SK-N-SH (cell line): ENCODE results near the gene PROX1. TPM values are rescaled to one million over a fixed set of nuclear protein-coding genes. Genes with fewer than 3 reads are reported as not detected.

Experiments
- CTCF ChIA-PET: fragments of 300-600, 350-600 bp; formaldehyde crosslinking; extraction: SDS; loops from one replicate; lab custom pipeline; 2021; lab: Yijun Ruan, JAX
- POLR2A ChIA-PET: fragments of 350-600 bp; sonication (Branson Sonifier 250); formaldehyde crosslinking; extraction: SDS; loops from one replicate; lab custom pipeline; 2020; ENCODE audit warnings: antibody characterized with exemption, inconsistent platforms; lab: Yijun Ruan, JAX
- DNase-seq: peaks from one replicate; pipeline ENCODE4 v3.0.0; 2012
- H2AFZ ChIP-seq: fragments of 200-600 bp; sonication (generic); 2 replicates; pipeline ENCODE4 v1.8.1; 2016; ENCODE audit warnings: antibody characterized with exemption, mild to moderate bottlenecking, low read depth
- H3F3A ChIP-seq: fragments of 200-600 bp; sonication (generic); replicated peaks from 2 replicates; pipeline ENCODE3; 2016; ENCODE audit warnings: antibody characterized with exemption, mild to moderate bottlenecking; ENCODE audit not compliant: insufficient read depth
- H3K27ac ChIP-seq, 2 experiments: fragments of 200-500 bp in 1 of 2; fragments of 200-600 bp in 1 of 2; sonication (Bioruptor generic) in 1 of 2; sonication (generic), shearing (Covaris generic) in 1 of 2; 2 replicates each; pipeline versions ENCODE4 v1.5.1 to v1.6.1; 2014 to 2016; ENCODE audit warnings: low read depth in 2 of 2, inconsistent platforms in 1 of 2, low read length in 1 of 2, mild to moderate bottlenecking in 1 of 2, mixed read lengths in 1 of 2
- H3K27me3 ChIP-seq: fragments of 200-600 bp; sonication (generic), shearing (Covaris generic); 2 replicates; pipeline ENCODE4 v1.6.1; 2016; ENCODE audit warnings: mixed run types; ENCODE audit not compliant: insufficient read depth
- H3K36me3 ChIP-seq, 2 experiments: fragments of 200-500 bp in 1 of 2; fragments of 200-600 bp in 1 of 2; sonication (Bioruptor generic) in 1 of 2; sonication (generic) in 1 of 2; replicated peaks in 1 of 2; 2 replicates each; pipeline versions ENCODE3 to v1.5.1; 2014 to 2016; ENCODE audit warnings: low read length in 1 of 2, mild to moderate bottlenecking in 1 of 2; ENCODE audit not compliant: insufficient read depth in 2 of 2, control insufficient read depth in 1 of 2
- H3K4me1 ChIP-seq, 2 experiments: fragments of 200-500 bp in 1 of 2; fragments of 200-600 bp in 1 of 2; sonication (Bioruptor generic) in 1 of 2; sonication (generic), shearing (Covaris generic) in 1 of 2; 2 replicates each; pipeline versions ENCODE4 v1.5.1 to v1.6.1; 2014 to 2016; ENCODE audit warnings: low read depth in 1 of 2, low read length in 1 of 2, mixed run types in 1 of 2; ENCODE audit not compliant: insufficient read depth in 2 of 2, control insufficient read depth in 1 of 2
- H3K4me2 ChIP-seq: fragments of 200-600 bp; sonication (generic), shearing (Covaris generic); 2 replicates; pipeline ENCODE4 v1.6.1; 2017; ENCODE audit warnings: mixed run types
- H3K4me3 ChIP-seq, 2 experiments: fragments of 200-500 bp in 1 of 2; fragments of 200-600 bp in 1 of 2; sonication (Bioruptor generic) in 1 of 2; sonication (generic), shearing (Covaris generic) in 1 of 2; 2 replicates each; pipeline versions ENCODE4 v1.5.1 to v1.8.1; 2014 to 2016; ENCODE audit warnings: low read depth in 2 of 2, inconsistent platforms in 1 of 2, low read length in 1 of 2, mild to moderate bottlenecking in 1 of 2, mixed read lengths in 1 of 2, moderate library complexity in 1 of 2
- H3K79me2 ChIP-seq: fragments of 200-600 bp; sonication (generic); 2 replicates; pipeline ENCODE4 v1.8.1; 2017; ENCODE audit warnings: mild to moderate bottlenecking; ENCODE audit not compliant: insufficient read depth
- H3K9ac ChIP-seq: fragments of 200-600 bp; sonication (generic); 2 replicates; pipeline ENCODE4 v1.6.1; 2017; ENCODE audit warnings: mixed run types
- H3K9me2 ChIP-seq: fragments of 200-600 bp; sonication (generic); 2 replicates; pipeline ENCODE4 v1.6.1; 2017; ENCODE audit warnings: mixed run types
- H3K9me3 ChIP-seq: fragments of 200-600 bp; sonication (generic); 2 replicates; pipeline ENCODE4 v1.6.1; 2017; ENCODE audit warnings: mixed run types, mild to moderate bottlenecking, moderate library complexity
- H4K20me1 ChIP-seq: fragments of 200-600 bp; sonication (generic); 2 replicates; pipeline ENCODE4 v1.6.1; 2017; ENCODE audit warnings: mild to moderate bottlenecking, mixed run types; ENCODE audit not compliant: insufficient read depth
- CHD2 ChIP-seq: fragments of 150-350 bp; IDR thresholded peaks from 2 replicates; pipeline ENCODE4 v1.6.1; 2018; ENCODE audit warnings: low read length; ENCODE audit not compliant: partially characterized antibody
- ELF1 ChIP-seq: IDR thresholded peaks from 2 replicates; pipeline ENCODE4 v1.4.0; 2012
- EP300 ChIP-seq, 2 experiments: IDR thresholded peaks; 2 replicates each; pipeline versions ENCODE4 v1.4.0 to v1.6.1; 2012; ENCODE audit warnings: borderline replicate concordance in 1 of 2, low read depth in 1 of 2, low read length in 1 of 2
- FOXJ3 ChIP-seq: sonication (generic); formaldehyde crosslinking; IDR thresholded peaks from 2 replicates; pipeline ENCODE4 v1.5.1; 2020; ENCODE audit warnings: mild to moderate bottlenecking, missing genetic modification reagents
- GATA2 ChIP-seq: sonication (generic); formaldehyde crosslinking; IDR thresholded peaks from 2 replicates; pipeline ENCODE4 v1.5.0; 2020; ENCODE audit warnings: mild to moderate bottlenecking, missing genetic modification reagents
- IRF3 ChIP-seq: fragments of 150-350 bp; IDR thresholded peaks from 2 replicates; pipeline ENCODE4 v1.6.1; 2016; ENCODE audit warnings: mild to moderate bottlenecking, low read depth, low read length
- JUND ChIP-seq: IDR thresholded peaks from 2 replicates; pipeline ENCODE4 v1.4.0; 2012
- MAX ChIP-seq: IDR thresholded peaks from 2 replicates; pipeline ENCODE4 v1.4.0; 2012; ENCODE audit warnings: low read depth
- MEF2A ChIP-seq: IDR thresholded peaks from 2 replicates; pipeline ENCODE4 v1.4.0; 2012; ENCODE audit warnings: low read depth, borderline replicate concordance
- MXI1 ChIP-seq: IDR thresholded peaks from 2 replicates; pipeline ENCODE4 v1.6.1; 2012; ENCODE audit warnings: mild to moderate bottlenecking, low read depth, low read length, improper control_type of control experiment
- NFIC ChIP-seq: IDR thresholded peaks from 2 replicates; pipeline ENCODE4 v1.4.0; 2012; ENCODE audit warnings: borderline replicate concordance
- POLR2AphosphoS5 ChIP-seq: IDR thresholded peaks from 2 replicates; pipeline ENCODE4 v1.6.1; 2012; ENCODE audit warnings: low read depth, low read length
- RAD21 ChIP-seq: IDR thresholded peaks from 2 replicates; pipeline ENCODE4 v1.6.1; 2012; ENCODE audit warnings: mild to moderate bottlenecking, low read length
- REST ChIP-seq: IDR thresholded peaks from 2 replicates; pipeline ENCODE4 v1.6.1; 2012; ENCODE audit warnings: mild to moderate bottlenecking, low read depth, low read length, moderate library complexity
- SIN3A ChIP-seq: IDR thresholded peaks from 2 replicates; pipeline ENCODE4 v1.6.1; 2012; ENCODE audit warnings: low read depth, mild to moderate bottlenecking, low read length, moderate library complexity, borderline replicate concordance
- SMC3 ChIP-seq: IDR thresholded peaks from 2 replicates; pipeline ENCODE4 v1.6.1; 2012; ENCODE audit warnings: low read depth, low read length, improper control_type of control experiment
- TAF1 ChIP-seq: IDR thresholded peaks from 2 replicates; pipeline ENCODE4 v1.6.1; 2012; ENCODE audit warnings: low read depth, mild to moderate bottlenecking, low read length, moderate library complexity, borderline replicate concordance
- TCF12 ChIP-seq: IDR thresholded peaks from 2 replicates; pipeline ENCODE4 v1.4.0; 2012
- TEAD4 ChIP-seq: IDR thresholded peaks from 2 replicates; pipeline ENCODE4 v1.4.0; 2012; ENCODE audit warnings: mild to moderate bottlenecking, borderline replicate concordance; ENCODE audit not compliant: insufficient read depth
- WGBS: methylation state at CpG from one replicate; pipeline ENCODE4 v1.1.6; 2017; ENCODE audit warnings: low lambda C conversion rate; 5-methylcytosine and 5-hydroxymethylcytosine counted together
- polyA plus RNA-seq, 3 experiments: library from polyadenylated mRNA; depleted of rRNA; stranded (reverse); fragments of >200 nt; gene quantifications; 2 replicates each; pipeline ENCODE4 v1.2.3, GENCODE V29; 2012
- TF ChIP-seq, protein P1 (sequence below): IDR thresholded peaks from 2 replicates; pipeline ENCODE4 v1.4.0; 2012; ENCODE audit warnings: low read depth, borderline replicate concordance
- TF ChIP-seq, protein P2 (sequence below): fragments of 150-350 bp; IDR thresholded peaks from 2 replicates; pipeline ENCODE4 v1.6.1; 2017; ENCODE audit warnings: antibody characterized with exemption, low read length, low read depth, borderline replicate concordance
- TF ChIP-seq, protein P3 (sequence below): fragments of 200-600 bp; sonication (generic); IDR thresholded peaks from 2 replicates; pipeline ENCODE4 v1.6.1; 2017; ENCODE audit warnings: antibody characterized with exemption, mild to moderate bottlenecking, moderate library complexity

PROX1 gene
- polyA plus RNA-seq, 1 of the 3 experiments (the other 2 are of a cell fraction), result 0.25 TPM

DNA sequence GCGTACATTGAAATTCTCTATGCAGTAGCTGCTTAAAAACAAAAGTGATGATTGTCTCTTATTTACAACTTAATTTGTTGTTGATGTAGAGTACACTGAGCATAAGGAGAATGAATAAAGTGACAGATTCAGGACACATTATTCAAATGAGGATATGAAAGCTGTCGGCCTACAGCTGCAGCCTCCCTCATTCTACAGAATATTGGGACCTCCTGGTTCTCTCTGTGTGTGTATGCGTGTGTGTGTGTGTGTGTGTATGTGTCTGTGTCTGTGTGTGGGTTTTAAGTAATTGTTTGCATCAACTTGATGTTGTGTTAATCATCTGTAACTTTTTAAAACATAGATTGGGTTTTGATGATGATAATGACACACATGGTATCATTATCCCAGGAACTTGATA lies 17.9 kb downstream of the PROX1 start (continued):
- TF ChIP-seq TAF1, result no peak
- TF ChIP-seq, protein P1, sequence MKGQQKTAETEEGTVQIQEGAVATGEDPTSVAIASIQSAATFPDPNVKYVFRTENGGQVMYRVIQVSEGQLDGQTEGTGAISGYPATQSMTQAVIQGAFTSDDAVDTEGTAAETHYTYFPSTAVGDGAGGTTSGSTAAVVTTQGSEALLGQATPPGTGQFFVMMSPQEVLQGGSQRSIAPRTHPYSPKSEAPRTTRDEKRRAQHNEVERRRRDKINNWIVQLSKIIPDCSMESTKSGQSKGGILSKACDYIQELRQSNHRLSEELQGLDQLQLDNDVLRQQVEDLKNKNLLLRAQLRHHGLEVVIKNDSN, result no peak
- TF ChIP-seq, protein P2, sequence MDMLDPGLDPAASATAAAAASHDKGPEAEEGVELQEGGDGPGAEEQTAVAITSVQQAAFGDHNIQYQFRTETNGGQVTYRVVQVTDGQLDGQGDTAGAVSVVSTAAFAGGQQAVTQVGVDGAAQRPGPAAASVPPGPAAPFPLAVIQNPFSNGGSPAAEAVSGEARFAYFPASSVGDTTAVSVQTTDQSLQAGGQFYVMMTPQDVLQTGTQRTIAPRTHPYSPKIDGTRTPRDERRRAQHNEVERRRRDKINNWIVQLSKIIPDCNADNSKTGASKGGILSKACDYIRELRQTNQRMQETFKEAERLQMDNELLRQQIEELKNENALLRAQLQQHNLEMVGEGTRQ, result no peak
- no peak for TF ChIP-seq EP300 (IDR thresholded peaks at IDR 0.05; ENCODE audit: borderline replicate concordance in 1 of 2, low read depth in 1 of 2, low read length in 1 of 2)
- no peak for TF ChIP-seq SIN3A
- no peak for TF ChIP-seq TCF12
- TF ChIP-seq, all 33 proteins: peak for 0

GRCh38 chr1:214006845-214007244 lies 19.1 kb downstream of the PROX1 start:
- no peak for TF ChIP-seq SMC3
- TF ChIP-seq FOXJ3 (CRISPR knock-in tag), result no peak
- no peak for TF ChIP-seq TCF12
- no peak for TF ChIP-seq MEF2A
- no peak for TF ChIP-seq MXI1
- no peak for TF ChIP-seq RAD21
- TF ChIP-seq REST, result no peak
- TF ChIP-seq IRF3, result no peak
- no peak for TF ChIP-seq NFIC
- no peak for TF ChIP-seq POLR2AphosphoS5
- TF ChIP-seq ELF1, result no peak
- TF ChIP-seq, protein P3, sequence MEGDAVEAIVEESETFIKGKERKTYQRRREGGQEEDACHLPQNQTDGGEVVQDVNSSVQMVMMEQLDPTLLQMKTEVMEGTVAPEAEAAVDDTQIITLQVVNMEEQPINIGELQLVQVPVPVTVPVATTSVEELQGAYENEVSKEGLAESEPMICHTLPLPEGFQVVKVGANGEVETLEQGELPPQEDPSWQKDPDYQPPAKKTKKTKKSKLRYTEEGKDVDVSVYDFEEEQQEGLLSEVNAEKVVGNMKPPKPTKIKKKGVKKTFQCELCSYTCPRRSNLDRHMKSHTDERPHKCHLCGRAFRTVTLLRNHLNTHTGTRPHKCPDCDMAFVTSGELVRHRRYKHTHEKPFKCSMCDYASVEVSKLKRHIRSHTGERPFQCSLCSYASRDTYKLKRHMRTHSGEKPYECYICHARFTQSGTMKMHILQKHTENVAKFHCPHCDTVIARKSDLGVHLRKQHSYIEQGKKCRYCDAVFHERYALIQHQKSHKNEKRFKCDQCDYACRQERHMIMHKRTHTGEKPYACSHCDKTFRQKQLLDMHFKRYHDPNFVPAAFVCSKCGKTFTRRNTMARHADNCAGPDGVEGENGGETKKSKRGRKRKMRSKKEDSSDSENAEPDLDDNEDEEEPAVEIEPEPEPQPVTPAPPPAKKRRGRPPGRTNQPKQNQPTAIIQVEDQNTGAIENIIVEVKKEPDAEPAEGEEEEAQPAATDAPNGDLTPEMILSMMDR, result no peak
- TF ChIP-seq GATA2 (CRISPR knock-in tag), result no peak
- no peak for TF ChIP-seq EP300 (IDR thresholded peaks at IDR 0.05; ENCODE audit: borderline replicate concordance in 1 of 2, low read depth in 1 of 2, low read length in 1 of 2)
- TF ChIP-seq, protein P1, result no peak
- no peak for TF ChIP-seq JUND
- TF ChIP-seq MAX, result no peak
- no peak for TF ChIP-seq TEAD4
- TF ChIP-seq CHD2, result no peak
- Histone ChIP-seq H3K4me2 (no peak overlapping the region), H2AFZ (no peak overlapping the region), H3K9me2 (no peaks in the 10 kb centered on the region), H3K27ac (peak overlapping the region in 1 of 2 experiments; percentile 100; a peak in 2 of 4 replicates), H3K9ac (no peak overlapping the region), H3K9me3 (no peaks in the 10 kb centered on the region), H3K4me3 (no peak overlapping the region), H3K36me3 (peaks cover 0 to 9% of the 10 kb centered on the region in 2 experiments), H3K27me3 (no peaks in the 10 kb centered on the region), H3K4me1 (peaks cover 0 to 57% of the 10 kb centered on the region in 2 experiments; a peak in 2 of 4 replicates), H3F3A (no peaks in the 10 kb centered on the region), H3K79me2 (no peaks in the 10 kb centered on the region), H4K20me1 (no peaks in the 10 kb centered on the region)
- DNase-seq, result no peak
- ChIA-PET POLR2A (no interaction called here), CTCF (interaction anchor here (1.1 to 1.5 kb wide), 3 partner anchors 13 to 117 kb away, joined by 4 to 5 read pairs (median 4); no protein-coding TSS in a partner anchor)
- WGBS, result 24% methylated on average over 3 of the region's 3 CpGs
